ENCODE data around the gene SPIB.

Gene SPIB

DNA sequence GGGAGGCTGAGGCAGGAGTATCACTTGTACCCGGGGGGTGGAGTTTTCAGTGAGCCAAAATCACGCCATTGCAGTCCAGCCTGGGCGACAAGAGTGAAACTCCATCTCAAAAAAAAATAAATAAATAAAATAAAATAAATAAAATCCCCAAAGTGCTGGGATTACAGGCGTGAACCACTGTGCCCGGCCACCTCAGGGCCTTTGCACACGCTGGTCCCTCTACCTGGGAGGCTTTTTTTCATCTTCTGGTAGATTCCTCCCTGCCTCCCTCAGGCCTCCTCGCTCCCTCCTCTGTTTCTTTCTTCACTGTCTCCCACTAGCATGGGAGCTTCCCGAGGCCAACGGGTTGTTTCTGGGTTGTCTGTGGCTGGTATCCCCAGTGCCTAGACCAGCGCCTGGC is 29.0 kb downstream of the SPIB start:
- CTCF ChIA-PET = interaction anchor here (1.2 kb wide), 1 partner anchor 91 kb away, joined by 3 read pairs; no protein-coding TSS in a partner anchor
- TF ChIP-seq, protein P1, sequence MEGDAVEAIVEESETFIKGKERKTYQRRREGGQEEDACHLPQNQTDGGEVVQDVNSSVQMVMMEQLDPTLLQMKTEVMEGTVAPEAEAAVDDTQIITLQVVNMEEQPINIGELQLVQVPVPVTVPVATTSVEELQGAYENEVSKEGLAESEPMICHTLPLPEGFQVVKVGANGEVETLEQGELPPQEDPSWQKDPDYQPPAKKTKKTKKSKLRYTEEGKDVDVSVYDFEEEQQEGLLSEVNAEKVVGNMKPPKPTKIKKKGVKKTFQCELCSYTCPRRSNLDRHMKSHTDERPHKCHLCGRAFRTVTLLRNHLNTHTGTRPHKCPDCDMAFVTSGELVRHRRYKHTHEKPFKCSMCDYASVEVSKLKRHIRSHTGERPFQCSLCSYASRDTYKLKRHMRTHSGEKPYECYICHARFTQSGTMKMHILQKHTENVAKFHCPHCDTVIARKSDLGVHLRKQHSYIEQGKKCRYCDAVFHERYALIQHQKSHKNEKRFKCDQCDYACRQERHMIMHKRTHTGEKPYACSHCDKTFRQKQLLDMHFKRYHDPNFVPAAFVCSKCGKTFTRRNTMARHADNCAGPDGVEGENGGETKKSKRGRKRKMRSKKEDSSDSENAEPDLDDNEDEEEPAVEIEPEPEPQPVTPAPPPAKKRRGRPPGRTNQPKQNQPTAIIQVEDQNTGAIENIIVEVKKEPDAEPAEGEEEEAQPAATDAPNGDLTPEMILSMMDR (IDR thresholded peaks at IDR 0.05; ENCODE audit: insufficient read depth, low read length, missing control alignments) = no peak
- no peak overlapping the region for H3K4me3 ChIP-seq (ENCODE audit: low read depth, low read length)
- no peak for DNase-seq (ENCODE audit: low read depth, low spot score)
- POLR2A ChIA-PET = no interaction called here

DNA sequence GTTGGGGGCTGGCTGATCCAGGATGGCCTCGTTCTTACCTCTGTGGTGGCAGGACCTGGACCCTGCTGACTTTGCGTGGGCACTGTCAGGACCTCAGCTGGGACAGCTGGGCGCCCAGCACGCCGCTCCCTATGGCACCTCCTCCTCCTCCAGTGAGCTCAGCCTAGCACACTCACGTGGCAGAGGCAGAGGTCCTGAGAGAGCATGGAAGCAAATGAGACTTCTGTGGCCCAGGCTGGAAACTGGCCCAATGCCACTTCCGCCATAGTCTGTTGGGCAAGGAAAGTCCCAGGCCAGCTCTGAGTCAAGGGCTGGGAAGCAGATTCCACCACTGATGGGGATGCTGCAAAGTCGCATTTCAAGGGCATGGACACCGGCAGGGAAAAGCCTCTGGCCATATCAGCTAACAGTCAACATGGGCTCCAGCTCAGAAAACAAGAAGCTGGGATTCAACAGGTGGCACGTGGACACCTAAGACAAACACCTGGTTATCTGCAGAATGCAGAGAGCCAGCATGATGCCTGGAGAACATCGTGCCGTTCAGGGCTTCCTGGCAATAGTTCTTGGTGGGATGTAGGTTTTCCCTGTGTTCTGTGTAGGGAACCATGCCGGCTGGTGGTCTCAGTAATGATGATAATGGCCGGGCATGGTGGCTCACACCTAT is 30.6 kb downstream of the SPIB start:
- TF ChIP-seq, protein P1 (IDR thresholded peaks at IDR 0.05; ENCODE audit: insufficient read depth, low read length, missing control alignments) = no peak
- DNase-seq (ENCODE audit: low read depth, low spot score) = no peak
- no peak overlapping the region for H3K4me3 ChIP-seq (ENCODE audit: low read depth, low read length)
- CTCF ChIA-PET = interaction anchor here (1.1 to 1.9 kb wide), 3 partner anchors 11 to 81 kb away, joined by 3 to 5 read pairs (median 3); no protein-coding TSS in a partner anchor
- POLR2A ChIA-PET = no interaction called here

DNA sequence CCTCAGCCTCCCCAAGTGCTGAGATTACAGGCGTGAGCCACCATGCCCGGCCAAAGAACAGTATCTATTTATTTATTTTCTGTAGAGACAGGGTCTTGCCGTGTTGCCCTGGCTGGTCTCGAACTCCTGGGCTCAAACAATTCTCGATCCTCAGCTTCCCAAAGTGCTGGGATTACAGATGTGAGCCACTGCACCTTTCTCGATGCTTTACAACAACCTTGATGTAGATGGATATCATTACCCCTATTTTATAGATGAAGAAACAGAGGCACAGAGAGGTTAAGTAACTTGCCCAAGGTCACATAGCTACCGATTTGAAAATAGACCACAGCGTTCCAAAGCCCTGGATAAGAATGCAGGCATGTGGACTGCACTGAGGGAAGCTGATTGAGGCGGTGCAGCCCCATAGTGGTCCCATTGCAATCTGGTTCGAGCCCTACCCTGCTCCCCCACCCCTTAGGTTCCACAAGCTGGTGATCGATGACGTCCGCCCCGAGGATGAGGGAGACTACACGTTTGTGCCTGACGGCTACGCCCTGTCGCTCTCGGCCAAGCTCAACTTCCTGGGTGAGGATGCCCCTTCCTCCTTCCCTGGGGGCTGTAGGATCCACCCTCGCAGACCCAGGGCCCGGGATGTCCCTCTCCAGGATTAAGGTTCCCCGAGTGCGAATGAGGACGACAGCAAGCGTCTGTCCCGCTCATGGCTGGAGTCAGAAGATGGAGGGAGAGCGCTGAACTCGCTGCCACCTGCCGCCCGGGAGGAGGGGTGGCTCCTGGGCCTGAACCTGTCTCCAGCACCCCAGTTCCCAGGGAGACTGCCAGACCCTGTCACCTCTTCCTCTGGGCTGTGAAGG is 31.9 kb downstream of the SPIB start:
- POLR2A ChIA-PET = no interaction called here
- no peak overlapping the region for H3K4me3 ChIP-seq (ENCODE audit: low read depth, low read length)
- DNase-seq (ENCODE audit: low read depth, low spot score) = no peak
- TF ChIP-seq, protein P1 (IDR thresholded peaks at IDR 0.05; ENCODE audit: insufficient read depth, low read length, missing control alignments) = no peak
- CTCF ChIA-PET = interaction anchor here (1.1 kb wide), 2 partner anchors 10 to 82 kb away, joined by 3 to 7 read pairs; no protein-coding TSS in a partner anchor

DNA sequence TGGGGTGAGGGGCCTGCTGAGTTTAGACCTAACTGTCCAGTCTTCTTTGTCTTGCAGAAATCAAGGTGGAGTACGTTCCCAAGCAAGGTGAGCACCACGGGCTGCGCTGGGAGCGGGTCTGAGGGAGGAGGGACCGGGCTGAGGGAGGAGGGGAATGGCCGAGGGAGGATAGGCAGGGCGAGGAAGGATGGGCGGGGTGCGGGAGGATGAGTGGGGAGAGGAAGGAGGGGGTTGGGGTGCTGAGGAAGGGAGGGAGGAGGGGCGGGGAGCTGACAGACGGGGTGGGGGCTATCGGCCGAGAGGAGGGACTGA is 32.4 kb downstream of the SPIB start:
- CTCF ChIA-PET = interaction anchor here (1.1 kb wide), 1 partner anchor 10 kb away, joined by 7 read pairs; no protein-coding TSS in a partner anchor
- TF ChIP-seq, protein P1 (IDR thresholded peaks at IDR 0.05; ENCODE audit: insufficient read depth, low read length, missing control alignments) = no peak
- no peak overlapping the region for H3K4me3 ChIP-seq (ENCODE audit: low read depth, low read length)
- DNase-seq (ENCODE audit: low read depth, low spot score) = no peak
- POLR2A ChIA-PET = no interaction called here

DNA sequence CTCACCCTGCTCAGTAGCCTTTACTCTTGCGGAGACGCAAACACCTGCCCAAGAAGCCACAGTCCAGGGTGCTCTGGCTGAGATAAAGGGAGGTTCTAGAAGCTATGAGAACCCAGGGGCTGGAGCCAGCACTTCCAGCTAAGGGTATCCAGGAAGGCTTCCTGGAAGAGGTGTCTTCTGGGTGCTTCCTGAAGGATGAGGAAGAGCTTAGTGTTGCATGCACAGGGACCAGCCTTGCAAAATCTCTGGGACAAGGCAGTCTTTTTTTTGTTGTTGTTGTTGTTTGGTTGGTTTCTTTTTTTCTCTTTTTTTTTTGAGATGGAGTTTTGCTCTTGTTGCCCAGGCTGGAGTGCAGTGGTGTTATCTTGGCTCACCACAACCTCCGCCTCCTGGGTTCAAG is 34.5 kb downstream of the SPIB start:
- TF ChIP-seq, protein P1 (IDR thresholded peaks at IDR 0.05; ENCODE audit: insufficient read depth, low read length, missing control alignments) = no peak
- no peak for DNase-seq (ENCODE audit: low read depth, low spot score)
- H3K4me3 ChIP-seq (ENCODE audit: low read depth, low read length) = no peak overlapping the region
- CTCF ChIA-PET = interaction anchor here (1.0 kb wide), 1 partner anchor 13 kb away, joined by 3 read pairs; no protein-coding TSS in a partner anchor
- POLR2A ChIA-PET = no interaction called here

DNA sequence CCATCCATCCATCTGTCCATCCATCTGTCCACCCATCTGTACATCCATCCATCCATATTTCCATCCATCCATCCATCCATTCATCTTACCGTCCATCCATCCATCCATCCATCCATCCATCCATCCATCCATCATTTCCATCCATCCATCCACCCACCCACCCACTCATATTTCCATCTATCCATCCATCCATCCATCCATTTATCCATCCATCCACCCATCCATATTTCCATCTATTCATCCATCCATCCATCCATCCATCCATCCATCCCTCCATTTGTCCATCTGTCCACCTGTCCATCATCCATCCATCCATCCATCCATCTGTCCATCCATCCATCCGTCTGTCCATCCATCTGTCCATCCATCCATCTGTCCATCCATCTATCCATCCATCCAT is 37.3 kb downstream of the SPIB start:
- no peak for DNase-seq (ENCODE audit: low read depth, low spot score)
- CTCF ChIA-PET = no interaction called here
- TF ChIP-seq, protein P1 (IDR thresholded peaks at IDR 0.05; ENCODE audit: insufficient read depth, low read length, missing control alignments) = no peak
- H3K4me3 ChIP-seq (ENCODE audit: low read depth, low read length) = no peak overlapping the region
- POLR2A ChIA-PET = no interaction called here

All from AG04449 (cell line).